ENCODE data around the gene TIMM22. TPM values are rescaled to one million over a fixed set of nuclear protein-coding genes. Genes with fewer than 3 reads are reported as not detected.

The TIMM22 gene
- total and polyA plus RNA-seq, 2 of the 4 experiments (the other 2 are of a cell fraction), result 12.7 to 12.9 TPM

DNA sequence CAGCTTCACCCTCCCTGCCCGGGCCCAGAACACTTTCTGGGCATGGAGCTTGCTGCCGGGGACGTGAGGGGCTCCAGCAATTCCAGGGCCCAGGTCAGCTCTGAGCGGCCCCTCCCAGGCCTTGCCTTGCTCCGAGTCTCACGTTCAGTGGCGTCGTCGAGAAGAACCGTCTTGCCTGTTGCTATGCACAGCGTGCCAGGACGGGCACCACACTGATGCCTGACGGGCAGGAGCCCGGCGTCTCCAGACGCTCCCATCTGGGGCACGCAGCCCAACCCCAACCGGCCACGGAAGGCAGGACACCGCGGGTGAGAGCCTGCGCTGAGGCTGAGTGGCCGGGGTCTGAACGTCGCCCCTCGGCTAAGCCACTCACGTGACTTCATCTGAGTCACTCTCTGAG, 27.1 kb downstream of the TIMM22 start:
- H3K56ac ChIP-seq (ENCODE audit: extremely low read depth, insufficient read depth, low read length), result no peak overlapping the region
- POLR2A ChIA-PET (ENCODE audit: unreplicated experiment), result no interaction called here
- H2AFZ ChIP-seq (replicated peaks; ENCODE audit: low read length, poor library complexity), result no peak overlapping the region
- no peaks in the 10 kb centered on the region for H3K9me3 ChIP-seq (ENCODE audit: control insufficient read depth, insufficient read depth, low read length)
- H3K79me1 ChIP-seq (ENCODE audit: low read depth in 1 of 2, low read length in 2 of 2), result peaks cover 0 to 31% of the 10 kb centered on the region in 2 experiments; a peak in 3 of 4 replicates
- H3K4ac ChIP-seq (ENCODE audit: low read depth, low read length), result no peak overlapping the region
- no peak for ATAC-seq (ENCODE audit: low read depth)
- no peak overlapping the region for H3K18ac ChIP-seq (ENCODE audit: low read depth, low read length)
- H2AK9ac ChIP-seq (replicated peaks; ENCODE audit: low read depth, low read length, poor library complexity), result peak overlapping the region; percentile 65
- no peak overlapping the region for H2AK5ac ChIP-seq (ENCODE audit: low read depth, low read length)
- DNase-seq, result no peak
- CTCF ChIA-PET, result interaction anchor here (0.7 kb wide), 1 partner anchor 10 kb away, joined by 4 read pairs; no protein-coding TSS in a partner anchor
- peaks cover 2% of the 10 kb centered on the region; the same call in 1 of the 2 replicates for H3K36me3 ChIP-seq (ENCODE audit: control insufficient read depth, insufficient read depth, low read length)
- no peak overlapping the region for H2BK20ac ChIP-seq (ENCODE audit: low read depth, low read length)
- in situ Hi-C loops (cut with MboI; ENCODE audit: low sequenced_read_pairs), result no loop called here
- no peak overlapping the region for H2BK120ac ChIP-seq (ENCODE audit: low read depth, low read length)
- H3K4me1 ChIP-seq (ENCODE audit: control insufficient read depth, insufficient read depth, low read length), result peaks cover 8% of the 10 kb centered on the region
- no peak overlapping the region for H2BK5ac ChIP-seq (ENCODE audit: low read depth, low read length, poor library complexity, severe bottlenecking)
- no peaks in the 10 kb centered on the region for H3K27me3 ChIP-seq (ENCODE audit: control insufficient read depth, insufficient read depth, low read length)
- H3K4me2 ChIP-seq (ENCODE audit: low read depth, low read length), result no peak overlapping the region
- H3K27ac ChIP-seq (ENCODE audit: insufficient read depth, low read length), result no peak overlapping the region
- H3K14ac ChIP-seq (replicated peaks; ENCODE audit: low read depth, low read length), result no peak overlapping the region
- no peak overlapping the region for H4K8ac ChIP-seq (ENCODE audit: low read depth in 2 of 2, low read length in 2 of 2)
- H2BK15ac ChIP-seq (ENCODE audit: low read depth, low read length), result no peak overlapping the region
- H3K23ac ChIP-seq (ENCODE audit: low read depth, low read length), result no peak overlapping the region
- intact Hi-C loops (cut with micrococcal nuclease), result no loop called here
- BruUV-seq (replicated peaks), result no TSS peak
- WGBS, 2 experiments (ENCODE audit: extremely low coverage in 2 of 2, insufficient read length in 1 of 2), result 90% methylated on average over 20 of the region's 27 CpGs; no CpG with 5 or more reads in 1 of the 2 experiments
- peaks cover under 1% of the 10 kb centered on the region for H4K20me1 ChIP-seq (ENCODE audit: insufficient read depth, low read length)
- H3K4me3 ChIP-seq (ENCODE audit: insufficient read depth, low read depth, low read length), result no peak overlapping the region
- H4K91ac ChIP-seq (ENCODE audit: insufficient read depth, low read depth, low read length), result no peak overlapping the region
- peaks cover 8% of the 10 kb centered on the region; the same call in 1 of the 2 replicates for H3K9me1 ChIP-seq (ENCODE audit: insufficient read depth, low read length)
- no peak overlapping the region for H3K9ac ChIP-seq (ENCODE audit: low read depth, low read length)
- no peak overlapping the region for H4K5ac ChIP-seq (ENCODE audit: low read depth, low read length)
- dilution Hi-C loops (cut with HindIII; ENCODE audit: low sequenced_read_pairs, unreplicated experiment), result no loop called here
- TF ChIP-seq MAZ (IDR thresholded peaks at IDR 0.05; ENCODE audit: borderline replicate concordance, low read depth, low read length) (no peak), RCOR1 (IDR thresholded peaks at IDR 0.05; ENCODE audit: insufficient replicate concordance, low read length) (no peak), CHD1 (IDR thresholded peaks at IDR 0.05; ENCODE audit: low read depth, low read length) (no peak)
- TF ChIP-seq, protein P1, sequence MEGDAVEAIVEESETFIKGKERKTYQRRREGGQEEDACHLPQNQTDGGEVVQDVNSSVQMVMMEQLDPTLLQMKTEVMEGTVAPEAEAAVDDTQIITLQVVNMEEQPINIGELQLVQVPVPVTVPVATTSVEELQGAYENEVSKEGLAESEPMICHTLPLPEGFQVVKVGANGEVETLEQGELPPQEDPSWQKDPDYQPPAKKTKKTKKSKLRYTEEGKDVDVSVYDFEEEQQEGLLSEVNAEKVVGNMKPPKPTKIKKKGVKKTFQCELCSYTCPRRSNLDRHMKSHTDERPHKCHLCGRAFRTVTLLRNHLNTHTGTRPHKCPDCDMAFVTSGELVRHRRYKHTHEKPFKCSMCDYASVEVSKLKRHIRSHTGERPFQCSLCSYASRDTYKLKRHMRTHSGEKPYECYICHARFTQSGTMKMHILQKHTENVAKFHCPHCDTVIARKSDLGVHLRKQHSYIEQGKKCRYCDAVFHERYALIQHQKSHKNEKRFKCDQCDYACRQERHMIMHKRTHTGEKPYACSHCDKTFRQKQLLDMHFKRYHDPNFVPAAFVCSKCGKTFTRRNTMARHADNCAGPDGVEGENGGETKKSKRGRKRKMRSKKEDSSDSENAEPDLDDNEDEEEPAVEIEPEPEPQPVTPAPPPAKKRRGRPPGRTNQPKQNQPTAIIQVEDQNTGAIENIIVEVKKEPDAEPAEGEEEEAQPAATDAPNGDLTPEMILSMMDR (conservative IDR thresholded peaks at IDR 0.05; ENCODE audit: low read depth, low read length), result no peak
